HepG2 (cell line): Measurements from ENCODE around the gene SYCP2. TPM values are rescaled to one million over a fixed set of nuclear protein-coding genes. Genes with fewer than 3 reads are reported as not detected.

Source experiments
- ATAC-seq: fragments of 200-7000 bp; cut with Tn5 transposase; 3 replicates; pipeline ENCODE4 v1.9.1; 2020; ENCODE audit warnings: mild to moderate bottlenecking, moderate library complexity
- BruUV-seq: library from RNA; stranded (reverse); fragments of 400-500 nt; replicated peaks from 2 replicates; lab custom pipeline; 2021; lab: Mats Ljungman, UMichigan
- CTCF ChIA-PET: fragments of 300-600 bp; formaldehyde crosslinking; extraction: SDS; loops from one replicate; lab custom pipeline; 2021; ENCODE audit warnings: low total read pairs, inconsistent platforms, low intra/inter-chr PET ratio; lab: Yijun Ruan, JAX
- POLR2A ChIA-PET: fragments of 350-600 bp; sonication (Branson Sonifier 250); formaldehyde crosslinking; loops from one replicate; lab custom pipeline; 2020; ENCODE audit warnings: antibody characterized with exemption, inconsistent platforms; lab: Yijun Ruan, JAX
- DNase-seq: peaks from one replicate; pipeline ENCODE4 v3.0.0-alpha.2; 2015; ENCODE audit warnings: low spot score
- FAIRE-seq: peaks from 3 replicates; lab custom pipeline; 2011; peaks lifted over from hg19 to GRCh38; lab: Jason Lieb, UNC
- H2AFZ ChIP-seq: one replicate; pipeline ENCODE4 v1.6.1; 2011; ENCODE audit warnings: low read length, inconsistent platforms
- H3K27ac ChIP-seq: fragments of 300-600 bp; 3 replicates; pipeline ENCODE4 v1.8.0; 2011; ENCODE audit warnings: mixed run types, mild to moderate bottlenecking, mixed read lengths, low read length, inconsistent platforms; ENCODE audit not compliant: insufficient read depth; ENCODE audit errors: extremely low read length
- H3K27me3 ChIP-seq, 2 experiments: fragments of 200-600 bp in 1 of 2; 2 replicates in 1 of 2; 3 replicates in 1 of 2; pipeline versions ENCODE4 v1.6.0 to v1.8.0; 2011; ENCODE audit warnings: low read length in 2 of 2, mild to moderate bottlenecking in 2 of 2, moderate library complexity in 2 of 2, inconsistent platforms in 1 of 2; ENCODE audit not compliant: insufficient read depth in 2 of 2, control insufficient read depth in 1 of 2
- H3K36me3 ChIP-seq, 2 experiments: fragments of 200-600 bp in 1 of 2; replicated peaks in 1 of 2; 2 replicates in 1 of 2; 3 replicates in 1 of 2; pipeline versions ENCODE4 v1.5.1 to v1.8.0; 2011; ENCODE audit warnings: low read length in 2 of 2, inconsistent platforms in 1 of 2; ENCODE audit not compliant: insufficient read depth in 2 of 2, control insufficient read depth in 1 of 2
- H3K4me1 ChIP-seq: 2 replicates; pipeline ENCODE4 v1.5.1; 2012; ENCODE audit warnings: low read length, inconsistent platforms; ENCODE audit not compliant: insufficient read depth
- H3K4me2 ChIP-seq: 2 replicates; pipeline ENCODE4 v1.6.0; 2011; ENCODE audit warnings: low read depth, low read length, inconsistent platforms
- H3K4me3 ChIP-seq, 3 experiments: fragments of 200-600 bp in 1 of 3; sonication (generic), shearing (Covaris generic) in 1 of 3; replicated peaks in 1 of 3; 2 replicates each; pipeline ENCODE4 v1.5.1; 2011 to 2016; ENCODE audit warnings: low read length in 3 of 3, inconsistent platforms in 2 of 3, low read depth in 2 of 3, mild to moderate bottlenecking in 2 of 3, control low read depth in 1 of 3, mixed read lengths in 1 of 3; ENCODE audit not compliant: insufficient read depth in 1 of 3
- H3K79me2 ChIP-seq: one replicate; pipeline ENCODE4 v1.6.1; 2011; ENCODE audit warnings: low read length, inconsistent platforms; ENCODE audit not compliant: insufficient read depth
- H3K9ac ChIP-seq: 2 replicates; pipeline ENCODE4 v1.6.0; 2011; ENCODE audit warnings: mild to moderate bottlenecking, low read depth, low read length, inconsistent platforms; ENCODE audit not compliant: insufficient read depth
- H3K9me3 ChIP-seq: 2 replicates; pipeline ENCODE4 v1.5.1; 2012; ENCODE audit warnings: mild to moderate bottlenecking, low read length
- H4K20me1 ChIP-seq: 2 replicates; pipeline ENCODE4 v1.6.0; 2011; ENCODE audit warnings: inconsistent platforms, mild to moderate bottlenecking, low read length, moderate library complexity; ENCODE audit not compliant: insufficient read depth
- ATF7 ChIP-seq, 2 experiments: fragments of 450-650 bp in 1 of 2; sonication (generic) in 1 of 2; formaldehyde crosslinking in 1 of 2; IDR thresholded peaks; 2 replicates each; pipeline versions ENCODE4 v1.4.0 to v1.6.1; 2016 to 2020; ENCODE audit warnings: antibody characterized with exemption in 1 of 2, mild to moderate bottlenecking in 1 of 2, missing genetic modification reagents in 1 of 2
- CC2D1A ChIP-seq: sonication (generic); formaldehyde crosslinking; IDR thresholded peaks from 2 replicates; pipeline ENCODE4 v1.8.1; 2023; ENCODE audit warnings: mild to moderate bottlenecking, missing genetic modification reagents
- ETV5 ChIP-seq: IDR thresholded peaks from 2 replicates; pipeline ENCODE4 v1.6.1; 2018; ENCODE audit warnings: missing biosample characterization, missing genetic modification reagents, inconsistent platforms, borderline replicate concordance
- PHF20 ChIP-seq: sonication (generic); formaldehyde crosslinking; IDR thresholded peaks from 2 replicates; pipeline ENCODE4 v1.5.0; 2020; ENCODE audit warnings: mild to moderate bottlenecking, missing genetic modification reagents
- REPIN1 ChIP-seq: sonication (generic); formaldehyde crosslinking; IDR thresholded peaks from 2 replicates; pipeline ENCODE4 v1.8.0; 2022; ENCODE audit warnings: missing genetic modification reagents, low read depth, mild to moderate bottlenecking, borderline replicate concordance
- ZBTB42 ChIP-seq: sonication (generic); formaldehyde crosslinking; IDR thresholded peaks from 2 replicates; pipeline ENCODE4 v1.5.0; 2020; ENCODE audit warnings: mild to moderate bottlenecking, missing genetic modification reagents
- ZNF225 ChIP-seq: sonication (generic); formaldehyde crosslinking; IDR thresholded peaks from 2 replicates; pipeline ENCODE4 v1.4.0; 2020; ENCODE audit warnings: mild to moderate bottlenecking, missing genetic modification reagents
- ZNF430 ChIP-seq: sonication (generic); formaldehyde crosslinking; IDR thresholded peaks from 2 replicates; pipeline ENCODE4 v1.9.0; 2021; ENCODE audit warnings: mild to moderate bottlenecking, missing genetic modification reagents
- ZNF512B ChIP-seq: sonication (generic); formaldehyde crosslinking; IDR thresholded peaks from 2 replicates; pipeline ENCODE4 v1.5.1; 2020; ENCODE audit warnings: missing genetic modification reagents, mild to moderate bottlenecking, borderline replicate concordance
- ZNF652 ChIP-seq: IDR thresholded peaks from 2 replicates; pipeline ENCODE4 v1.6.1; 2016; ENCODE audit warnings: low read depth, borderline replicate concordance
- ZSCAN22 ChIP-seq: sonication (generic); formaldehyde crosslinking; IDR thresholded peaks from 2 replicates; pipeline ENCODE4 v1.4.0; 2020; ENCODE audit warnings: mild to moderate bottlenecking, missing genetic modification reagents
- WGBS: methylation state at CpG from one replicate; pipeline ENCODE4 v1.1.6; 2017; ENCODE audit warnings: low lambda C conversion rate; 5-methylcytosine and 5-hydroxymethylcytosine counted together
- in situ Hi-C: cut with HindIII; loops from 2 replicates; pipeline ENCODE4 v1.10.0; 2017; ENCODE audit warnings: low pct_unique_long_range_greater_than_20kb; ENCODE audit not compliant: extremely low pct_ligation_motif_present
- intact Hi-C: fragments of 100-400 bp; cut with micrococcal nuclease; formaldehyde crosslinking; loops from one replicate; pipeline ENCODE4 v1.10.0; 2022; ENCODE audit not compliant: unreplicated experiment
- polyA plus RNA-seq, 8 experiments: library from polyadenylated mRNA; depleted of rRNA in 3 of 8; stranded (reverse) in 7 of 8; unstranded in 1 of 8; fragments of >200 nt; fragmentation: Illumina TruSeq in 4 of 8; extraction: Trizol in 4 of 8; gene quantifications; 2 replicates each; pipeline versions ENCODE4 v1.2.1 to v1.2.3, GENCODE V29; 2011 to 2016; ENCODE audit warnings: low read depth in 4 of 8, missing spikeins in 1 of 8, mixed read lengths in 1 of 8; ENCODE audit not compliant: insufficient read depth in 1 of 8
- total RNA-seq, 5 experiments: library from RNA; depleted of rRNA; stranded (reverse); fragments of >200 nt; fragmentation: Illumina TruSeq; extraction: Trizol; gene quantifications; 2 replicates each; pipeline ENCODE4 v1.2.3, GENCODE V29; 2016; ENCODE audit warnings: low read depth in 1 of 5
- TF ChIP-seq, protein P1 (sequence below): sonication (generic); formaldehyde crosslinking; conservative IDR thresholded peaks from 2 replicates; pipeline ENCODE4 v1.4.0; 2020; ENCODE audit warnings: missing genetic modification reagents
- TF ChIP-seq, protein P2 (sequence below): sonication (generic); formaldehyde crosslinking; IDR thresholded peaks from 2 replicates; pipeline ENCODE4 v1.8.1; 2023; ENCODE audit warnings: missing genetic modification reagents, inconsistent platforms, borderline replicate concordance

The SYCP2 gene
- total and polyA plus RNA-seq, 2 of the 13 experiments (the other 11 are each of a cell fraction or from before 2014, with no cell fraction given) = 0.07 to 0.24 TPM

DNA sequence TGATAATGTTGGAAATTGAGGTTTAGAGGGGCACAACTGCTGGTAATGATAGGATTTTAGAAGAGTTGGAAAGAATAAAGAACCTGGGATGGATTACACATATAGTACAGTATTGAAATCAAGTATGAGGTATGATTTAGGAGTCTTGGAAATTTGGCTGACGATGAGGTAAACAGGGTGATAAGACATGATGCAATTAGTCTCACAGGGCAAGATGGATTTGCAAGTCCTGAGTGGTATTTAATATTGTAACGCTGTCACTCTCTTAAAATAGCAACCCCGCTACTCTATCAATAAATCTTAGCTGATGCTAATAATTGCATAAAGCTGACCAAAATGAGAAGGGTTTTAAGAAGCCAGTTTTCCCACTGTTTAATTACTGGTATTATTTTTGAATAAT lies 70.4 kb downstream of the SYCP2 start (continued):
- no peak for TF ChIP-seq CC2D1A
- TF ChIP-seq ETV5 (CRISPR knock-in tag) = no peak
- TF ChIP-seq ZNF652 (CRISPR knock-in tag) = no peak
- no peak for TF ChIP-seq PHF20

DNA sequence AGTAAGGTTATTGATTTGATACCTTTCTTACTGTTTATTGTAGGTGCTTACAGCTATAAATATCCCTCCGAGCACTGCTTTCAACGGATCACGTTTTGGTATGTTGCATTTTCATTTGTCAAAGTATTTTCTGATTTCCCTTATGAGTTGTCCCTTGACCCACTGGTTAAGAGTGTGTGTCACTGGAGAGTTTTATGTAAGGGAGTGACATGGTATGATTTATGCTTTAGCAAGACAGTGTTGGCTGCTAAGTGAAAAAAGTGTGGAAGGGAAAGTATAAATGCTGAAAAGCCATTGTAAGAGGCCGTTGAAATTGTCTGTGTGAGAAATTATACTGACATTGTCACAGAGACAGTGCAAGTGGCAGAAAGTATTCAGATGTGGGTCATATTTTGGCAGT lies 72.0 kb downstream of the SYCP2 start:
- TF ChIP-seq REPIN1 = no peak
- no peak for TF ChIP-seq ZBTB42
- no peak for TF ChIP-seq ZNF512B
- TF ChIP-seq ZNF430 (CRISPR knock-in tag) = no peak
- TF ChIP-seq ZNF225 (CRISPR knock-in tag) = no peak
- TF ChIP-seq ATF7 (IDR thresholded peaks at IDR 0.05) = no peak
- TF ChIP-seq ATF7 (CRISPR knock-in tag; IDR thresholded peaks at IDR 0.05) = no peak
- TF ChIP-seq, protein P1, sequence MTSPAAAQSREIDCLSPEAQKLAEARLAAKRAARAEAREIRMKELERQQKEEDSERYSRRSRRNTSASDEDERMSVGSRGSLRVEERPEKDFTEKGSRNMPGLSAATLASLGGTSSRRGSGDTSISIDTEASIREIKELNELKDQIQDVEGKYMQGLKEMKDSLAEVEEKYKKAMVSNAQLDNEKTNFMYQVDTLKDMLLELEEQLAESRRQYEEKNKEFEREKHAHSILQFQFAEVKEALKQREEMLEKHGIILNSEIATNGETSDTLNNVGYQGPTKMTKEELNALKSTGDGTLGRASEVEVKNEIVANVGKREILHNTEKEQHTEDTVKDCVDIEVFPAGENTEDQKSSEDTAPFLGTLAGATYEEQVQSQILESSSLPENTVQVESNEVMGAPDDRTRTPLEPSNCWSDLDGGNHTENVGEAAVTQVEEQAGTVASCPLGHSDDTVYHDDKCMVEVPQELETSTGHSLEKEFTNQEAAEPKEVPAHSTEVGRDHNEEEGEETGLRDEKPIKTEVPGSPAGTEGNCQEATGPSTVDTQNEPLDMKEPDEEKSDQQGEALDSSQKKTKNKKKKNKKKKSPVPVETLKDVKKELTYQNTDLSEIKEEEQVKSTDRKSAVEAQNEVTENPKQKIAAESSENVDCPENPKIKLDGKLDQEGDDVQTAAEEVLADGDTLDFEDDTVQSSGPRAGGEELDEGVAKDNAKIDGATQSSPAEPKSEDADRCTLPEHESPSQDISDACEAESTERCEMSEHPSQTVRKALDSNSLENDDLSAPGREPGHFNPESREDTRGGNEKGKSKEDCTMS (CRISPR knock-in tag) = no peak
- TF ChIP-seq ZSCAN22 (CRISPR knock-in tag) = no peak
- TF ChIP-seq, protein P2, sequence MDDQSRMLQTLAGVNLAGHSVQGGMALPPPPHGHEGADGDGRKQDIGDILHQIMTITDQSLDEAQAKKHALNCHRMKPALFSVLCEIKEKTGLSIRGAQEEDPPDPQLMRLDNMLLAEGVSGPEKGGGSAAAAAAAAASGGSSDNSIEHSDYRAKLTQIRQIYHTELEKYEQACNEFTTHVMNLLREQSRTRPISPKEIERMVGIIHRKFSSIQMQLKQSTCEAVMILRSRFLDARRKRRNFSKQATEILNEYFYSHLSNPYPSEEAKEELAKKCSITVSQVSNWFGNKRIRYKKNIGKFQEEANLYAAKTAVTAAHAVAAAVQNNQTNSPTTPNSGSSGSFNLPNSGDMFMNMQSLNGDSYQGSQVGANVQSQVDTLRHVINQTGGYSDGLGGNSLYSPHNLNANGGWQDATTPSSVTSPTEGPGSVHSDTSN (CRISPR knock-in tag) = no peak
- FAIRE-seq (no peak), DNase-seq (no peak), ATAC-seq (no peak)
- no peak overlapping the region for H3K27ac ChIP-seq
- in situ Hi-C loops (no loop called here), intact Hi-C loops (no loop called here)
- no peaks in the 10 kb centered on the region for H3K9me3 ChIP-seq
- no peak overlapping the region for H3K4me2 ChIP-seq
- ChIA-PET POLR2A (no interaction called here), CTCF (no interaction called here)
- no peaks in the 10 kb centered on the region for H3K79me2 ChIP-seq
- H4K20me1 ChIP-seq = no peaks in the 10 kb centered on the region
- H2AFZ ChIP-seq = no peak overlapping the region
- H3K36me3 ChIP-seq = no peaks in the 10 kb centered on the region
- no peaks in the 10 kb centered on the region for H3K4me1 ChIP-seq
- no peak overlapping the region for H3K4me3 ChIP-seq
- no peaks in the 10 kb centered on the region for H3K27me3 ChIP-seq
- no TSS peak for BruUV-seq
- WGBS = 6% methylated on average over 4 of the region's 4 CpGs
- H3K9ac ChIP-seq = no peak overlapping the region
